ENCODE results near the gene TMEM269. TPM values are rescaled to one million over a fixed set of nuclear protein-coding genes. Genes with fewer than 3 reads are reported as not detected.
"Not testable (repeated sequence)": the region's sequence is repeated elsewhere in the genome, so short reads cannot be mapped to it uniquely, and the experiment has no call there.

TMEM269 gene
- polyA plus RNA-seq, 3 donors, result 0.80 to 1.1 (median 0.86) TPM

DNA sequence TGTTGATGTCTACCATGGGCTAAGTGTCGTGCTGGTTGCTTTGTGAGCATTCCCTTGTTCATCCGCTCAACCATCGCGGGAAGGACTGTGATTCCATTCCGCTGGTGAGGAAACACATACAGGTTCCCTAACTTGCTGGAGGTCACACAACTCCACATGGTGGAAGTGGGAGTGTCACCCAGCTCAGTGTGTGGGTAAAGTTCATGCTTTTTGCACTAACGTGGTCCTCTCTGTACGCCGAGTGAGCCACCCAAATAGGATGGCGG lies 40.7 kb upstream of the TMEM269 start:
- no peak for DNase-seq (ENCODE audit: extremely low read depth in 1 of 11, low read depth in 9 of 11, low spot score in 4 of 11)

DNA sequence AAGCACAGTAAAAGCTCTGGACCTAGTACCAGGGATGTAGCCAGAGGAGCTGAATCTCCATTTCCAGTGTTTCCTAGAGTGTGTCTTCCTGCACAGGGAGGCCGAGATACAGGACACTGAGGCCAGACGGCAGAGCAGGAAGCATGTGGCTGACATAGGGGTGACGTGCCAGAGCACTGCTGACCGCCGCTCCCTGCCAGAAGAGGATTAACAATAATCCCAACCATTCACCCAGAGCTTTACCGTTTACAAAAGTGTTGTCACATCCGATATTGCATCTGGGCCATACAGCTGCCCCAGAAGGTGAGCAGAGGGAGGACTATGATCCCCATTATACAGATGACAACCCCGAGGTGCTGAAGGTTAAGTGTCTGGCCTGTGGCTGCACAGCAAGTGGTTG lies 38.9 kb upstream of the TMEM269 start:
- DNase-seq (ENCODE audit: extremely low read depth in 1 of 11, low read depth in 9 of 11, low spot score in 4 of 11), result no peak

DNA sequence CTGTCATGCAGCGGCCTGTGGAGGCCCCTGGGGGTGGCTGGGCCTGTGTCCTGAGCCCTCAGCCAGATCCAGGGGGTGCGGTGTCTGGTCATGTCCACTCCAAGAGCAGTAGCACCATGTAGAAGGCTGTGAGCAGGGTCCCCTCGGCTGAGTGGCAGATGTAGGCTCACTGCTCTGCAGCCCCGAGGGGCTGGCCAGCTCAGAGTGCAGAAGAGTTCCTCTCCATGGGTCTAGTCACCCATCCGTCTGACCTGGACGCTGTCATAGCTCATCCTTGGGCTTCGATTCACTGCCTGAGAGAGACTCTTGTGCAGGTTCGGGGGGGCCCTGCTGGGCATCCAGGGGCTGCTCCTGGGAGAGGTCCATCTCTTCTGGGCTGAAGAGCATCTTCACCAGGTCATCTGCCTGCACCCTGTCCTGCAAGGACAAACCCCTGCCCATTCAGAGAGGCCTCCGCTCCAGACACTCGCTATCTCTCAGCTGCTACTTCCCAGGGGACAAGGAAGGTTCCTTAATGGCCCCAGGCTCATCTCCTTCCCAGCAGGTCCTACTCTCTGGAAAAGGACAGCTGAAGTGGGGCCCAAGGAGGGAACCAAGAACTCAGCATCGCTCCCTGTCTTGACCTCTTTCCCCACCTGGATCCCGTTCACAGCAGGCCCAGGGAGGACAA lies 38.2 kb upstream of the TMEM269 start:
- DNase-seq (ENCODE audit: extremely low read depth in 1 of 11, low read depth in 9 of 11, low spot score in 4 of 11), result no peak

DNA sequence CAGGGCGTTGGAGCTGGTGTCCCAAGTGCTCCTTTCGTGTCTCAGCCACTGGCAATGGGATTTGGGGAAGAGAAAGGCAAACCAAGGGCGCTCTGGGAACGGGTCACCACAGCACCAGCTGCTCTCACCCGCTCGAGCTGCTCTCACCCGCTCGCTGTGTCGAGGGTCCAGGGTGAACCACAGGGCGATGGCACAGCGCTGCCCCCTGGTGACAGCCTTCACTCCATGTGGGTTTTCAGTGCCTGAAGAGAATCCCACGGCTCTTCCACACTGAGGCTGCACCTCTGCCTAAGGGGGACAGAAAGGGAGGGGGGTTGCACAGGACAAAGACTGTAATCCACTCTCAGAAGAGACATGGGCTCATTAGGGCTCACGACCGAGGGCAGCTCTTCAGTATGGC lies 37.7 kb upstream of the TMEM269 start:
- peak in 1 of 11 donors; percentile 37 for DNase-seq (ENCODE audit: extremely low read depth in 1 of 11, low read depth in 9 of 11, low spot score in 4 of 11)

DNA sequence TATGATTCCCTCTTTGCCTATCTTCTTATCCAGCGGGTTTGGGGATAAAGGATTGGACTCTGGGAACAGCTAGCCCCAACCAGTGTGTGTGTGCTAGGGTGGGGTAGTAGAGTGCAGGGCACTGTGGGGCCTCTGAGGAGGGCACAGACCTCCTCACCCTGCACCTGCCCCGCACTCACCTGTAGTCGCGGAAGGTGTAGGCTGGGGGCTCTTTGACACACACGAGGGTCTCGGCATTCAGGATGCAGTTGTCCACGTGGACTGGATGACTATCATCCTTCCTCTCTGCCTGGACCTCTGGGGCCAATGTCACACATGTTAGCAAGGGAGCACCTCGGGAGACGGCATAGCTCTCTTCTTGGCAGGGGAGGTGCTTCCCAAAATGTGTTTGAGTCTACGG lies 36.8 kb upstream of the TMEM269 start:
- no peak for DNase-seq (ENCODE audit: extremely low read depth in 1 of 11, low read depth in 9 of 11, low spot score in 4 of 11)

DNA sequence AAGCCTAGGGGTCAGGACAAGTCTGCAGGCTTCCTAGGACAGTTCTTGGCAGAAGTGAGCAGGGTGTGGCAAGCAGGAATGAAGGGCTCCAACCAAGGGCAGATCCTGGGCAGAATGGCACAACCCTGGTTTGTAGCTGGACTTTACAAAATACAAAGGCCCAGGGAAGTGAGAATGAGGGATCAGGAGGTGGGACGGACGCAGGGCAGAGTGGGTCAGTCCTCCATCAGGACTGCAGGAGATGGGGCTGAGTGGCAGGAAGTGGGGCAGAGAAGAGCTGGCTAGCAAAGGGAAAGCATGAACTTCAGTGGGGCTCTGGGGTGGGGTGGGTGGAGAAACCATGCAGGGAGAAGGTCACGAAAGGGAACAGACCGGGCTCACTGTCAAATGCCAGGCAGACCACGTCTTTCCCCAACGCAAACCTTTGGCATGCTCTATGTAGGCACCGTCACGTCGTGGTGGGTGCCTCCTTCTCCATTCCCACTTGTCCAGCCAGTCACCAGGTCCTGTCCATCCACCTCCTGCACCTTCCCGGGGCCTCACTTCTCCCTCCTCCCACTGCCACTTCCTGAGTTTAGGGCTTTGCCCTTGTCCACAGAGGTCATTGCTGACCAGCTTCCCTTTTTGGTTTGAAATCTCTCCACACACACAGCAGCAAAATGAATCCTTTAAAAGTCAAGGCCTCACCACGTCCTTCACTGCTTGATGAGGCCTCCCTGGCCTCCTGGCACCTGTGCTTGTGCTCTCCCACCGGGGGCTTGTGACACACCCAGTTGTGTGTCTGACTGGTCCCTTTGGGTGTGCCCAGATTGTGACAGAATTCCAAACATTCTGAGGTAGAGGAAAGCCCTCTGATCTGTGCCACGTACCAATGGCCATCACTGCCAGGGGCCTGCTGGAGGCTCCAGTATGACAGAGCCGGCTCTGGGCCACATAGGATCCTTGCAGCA lies 36.1 kb upstream of the TMEM269 start:
- DNase-seq (ENCODE audit: extremely low read depth in 1 of 11, low read depth in 9 of 11, low spot score in 4 of 11), result no peak

DNA sequence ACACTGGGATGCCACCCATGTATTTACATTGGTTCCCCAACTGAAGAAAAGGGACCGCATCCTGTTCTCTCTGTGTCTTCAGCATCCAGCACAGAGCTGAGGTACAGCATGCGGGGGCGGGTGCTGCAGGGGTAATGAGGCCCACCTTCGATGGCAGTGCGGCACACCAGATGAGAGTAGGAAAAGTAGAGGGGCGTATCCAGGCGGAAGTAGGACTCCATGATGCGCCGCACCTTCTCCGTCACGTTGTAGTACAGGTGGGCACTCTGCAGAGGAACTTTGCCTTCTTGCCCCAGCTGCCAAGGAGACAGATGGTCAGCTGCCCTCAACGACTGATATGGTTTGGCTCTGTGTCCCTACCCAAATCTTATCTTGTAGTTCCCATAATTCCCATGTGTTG lies 34.8 kb upstream of the TMEM269 start:
- no peak for DNase-seq (ENCODE audit: extremely low read depth in 1 of 11, low read depth in 9 of 11, low spot score in 4 of 11)

DNA sequence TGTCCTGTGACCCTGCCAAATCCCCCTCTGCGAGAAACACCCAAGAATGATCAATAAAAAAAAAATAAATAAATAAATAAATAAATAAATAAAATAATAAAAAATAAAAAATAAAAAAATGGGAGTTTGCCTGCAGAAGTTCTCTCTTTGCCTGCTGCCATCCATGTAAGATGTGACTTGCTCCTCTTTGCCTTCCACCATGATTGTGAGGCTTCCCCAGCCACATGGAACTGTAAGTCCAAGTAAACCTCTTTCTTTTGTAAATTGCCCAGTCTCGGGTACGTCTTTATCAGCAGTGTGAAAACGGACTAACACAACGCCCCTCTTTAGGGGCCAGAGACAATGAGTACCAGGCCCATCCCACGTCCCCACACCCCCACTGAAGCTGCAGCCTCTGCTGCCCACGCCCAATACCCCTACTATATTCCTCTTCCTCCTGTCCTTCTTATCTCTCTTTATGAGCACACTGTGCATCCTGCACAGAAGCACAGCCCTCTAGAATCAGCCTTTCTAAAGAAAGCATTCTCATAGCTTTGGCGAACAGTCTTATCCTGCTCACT lies 33.2 kb upstream of the TMEM269 start:
- not testable (repeated sequence) for DNase-seq (ENCODE audit: extremely low read depth in 1 of 11, low read depth in 9 of 11, low spot score in 4 of 11)

DNA sequence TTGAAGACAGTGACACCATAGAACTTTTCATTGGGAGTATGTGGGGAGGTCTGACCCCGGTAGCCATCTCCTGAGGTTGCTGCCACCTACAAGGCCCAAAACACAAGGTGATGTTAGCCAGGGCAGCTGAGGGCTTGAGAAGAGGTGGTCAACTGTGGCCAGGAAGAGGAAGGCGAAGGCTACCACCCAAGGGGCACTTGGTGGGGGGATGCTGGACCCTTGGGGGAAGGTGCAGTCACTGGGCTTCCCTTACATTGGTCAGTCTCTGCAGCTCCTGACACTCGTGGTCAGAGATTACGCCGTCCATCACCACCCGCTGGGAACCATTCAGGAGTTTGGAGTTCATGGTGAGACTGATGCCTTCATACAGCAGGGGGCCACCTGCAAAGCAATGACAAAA lies 32.5 kb upstream of the TMEM269 start:
- DNase-seq (ENCODE audit: extremely low read depth in 1 of 11, low read depth in 9 of 11, low spot score in 4 of 11), result no peak

DNA sequence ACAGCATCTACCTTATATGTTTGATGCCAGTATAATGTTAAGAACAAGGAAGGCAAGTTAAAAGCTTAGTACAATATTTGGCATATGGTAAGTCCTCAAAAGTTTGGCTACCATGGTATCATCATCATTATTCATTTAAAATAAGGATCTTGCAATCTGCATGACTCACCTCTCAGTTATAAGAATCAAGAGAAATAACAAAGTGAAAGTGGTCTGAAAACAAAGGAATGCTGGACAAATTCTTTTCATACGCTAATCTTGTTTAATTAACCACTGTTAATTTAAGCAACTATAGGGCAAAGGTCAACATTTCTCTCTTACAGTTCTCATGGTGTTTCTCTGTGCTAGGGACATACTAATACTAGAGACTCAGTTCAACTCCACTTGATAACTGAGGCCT lies 31.7 kb upstream of the TMEM269 start:
- no peak for DNase-seq (ENCODE audit: extremely low read depth in 1 of 11, low read depth in 9 of 11, low spot score in 4 of 11)

DNA sequence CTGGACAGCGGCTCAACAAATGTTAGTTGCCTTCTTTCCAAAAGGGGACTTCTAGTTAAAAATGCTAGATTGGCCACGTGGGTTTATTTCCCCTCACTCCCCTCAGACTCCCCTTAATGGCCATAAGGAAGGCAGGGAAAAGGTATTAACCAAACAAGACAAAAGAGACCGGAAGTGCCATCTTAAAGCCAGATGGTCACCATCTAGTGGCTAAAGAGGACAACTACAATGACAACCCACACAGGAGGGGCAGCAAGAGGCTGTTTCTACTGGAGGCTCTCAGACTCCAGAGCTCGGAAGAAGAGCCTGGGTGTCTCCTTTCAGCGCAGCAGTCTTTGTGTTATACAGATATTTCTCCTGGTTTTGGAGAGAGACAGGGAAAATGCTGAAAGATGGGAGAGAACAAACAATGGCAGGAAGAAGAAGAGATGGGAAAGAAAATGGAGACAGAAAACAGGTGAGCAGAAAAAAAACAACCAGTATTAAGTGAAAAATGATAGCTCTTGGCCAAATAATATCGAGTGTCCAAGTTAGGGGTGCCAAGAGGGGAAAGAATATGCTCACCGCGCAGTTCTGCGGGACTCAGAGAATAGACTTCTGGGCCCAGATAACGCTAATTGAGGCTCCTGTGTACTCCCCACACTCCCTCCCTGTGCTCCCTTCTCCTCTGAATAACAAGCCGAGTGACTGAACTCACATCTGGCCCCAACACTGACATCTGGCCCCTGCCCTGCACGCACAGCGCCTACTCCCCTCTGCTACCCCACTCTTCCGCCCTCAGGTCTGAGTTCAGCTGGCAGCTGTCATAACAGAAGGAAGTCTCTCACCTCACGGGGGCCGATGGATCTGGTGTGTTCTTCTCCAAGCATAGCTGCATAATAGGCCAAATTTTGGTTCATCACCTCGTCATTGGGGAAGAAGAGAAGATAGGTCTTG lies 27.6 kb upstream of the TMEM269 start:
- DNase-seq (ENCODE audit: extremely low read depth in 1 of 11, low read depth in 9 of 11, low spot score in 4 of 11), result peak in 1 of 11 donors; percentile 57

DNA sequence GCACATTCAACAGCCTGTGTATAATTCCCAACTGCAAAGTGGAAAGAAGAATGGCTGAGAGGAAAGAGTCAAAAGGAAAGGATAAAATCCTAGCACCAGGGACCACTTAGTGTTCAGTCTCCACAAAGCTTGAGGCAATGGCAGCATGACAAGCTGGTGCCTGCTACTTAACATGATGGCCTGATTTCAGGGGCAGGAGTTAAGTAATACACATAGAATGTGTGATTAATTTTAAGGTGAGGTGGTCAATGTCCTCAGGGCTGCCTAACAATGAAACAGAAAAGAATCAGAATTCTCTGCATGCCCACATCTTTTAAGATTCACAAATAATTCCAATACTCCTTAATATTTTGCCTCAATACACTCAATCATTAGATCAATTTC lies 26.9 kb upstream of the TMEM269 start:
- no peak for DNase-seq (ENCODE audit: extremely low read depth in 1 of 11, low read depth in 9 of 11, low spot score in 4 of 11)

DNA sequence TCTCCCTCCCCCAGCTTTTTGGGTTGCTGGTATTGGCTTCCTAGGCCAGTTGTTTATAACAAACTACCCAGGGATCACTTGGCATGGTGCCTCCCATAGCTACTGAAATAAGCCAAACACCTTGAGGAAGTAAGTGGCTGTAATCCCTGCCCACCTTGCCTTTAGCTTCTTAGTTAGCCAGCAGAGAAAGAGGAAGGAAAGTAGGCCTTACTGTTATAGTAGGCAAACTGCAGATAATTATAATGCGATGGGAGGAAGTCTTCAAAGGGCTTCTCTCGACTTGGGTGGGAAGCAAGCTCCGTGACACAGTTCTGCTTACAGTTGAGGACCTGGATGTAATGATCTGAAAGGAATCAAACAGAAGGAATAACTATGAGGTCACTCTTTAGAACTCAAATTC lies 26.1 kb upstream of the TMEM269 start:
- DNase-seq (ENCODE audit: extremely low read depth in 1 of 11, low read depth in 9 of 11, low spot score in 4 of 11), result no peak

DNA sequence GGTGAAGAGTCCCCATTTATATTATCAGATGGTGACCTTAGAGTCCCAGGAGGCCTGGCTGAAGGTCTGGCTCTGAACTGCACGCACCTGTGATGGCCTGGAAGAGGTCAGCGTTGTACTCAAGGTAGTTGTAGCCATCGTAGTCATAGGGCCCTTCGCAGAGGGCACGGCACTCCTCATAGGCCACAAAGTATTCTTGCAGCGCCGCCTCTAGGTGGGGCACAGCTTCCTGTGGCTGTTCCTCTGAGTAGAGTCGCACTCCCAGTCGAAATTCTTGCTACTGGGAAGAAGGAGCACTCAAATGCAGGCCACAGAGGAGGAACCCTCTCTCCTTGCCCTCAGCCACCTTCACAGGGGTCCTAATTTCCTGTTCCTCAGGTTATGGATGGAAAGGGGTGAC lies 25.7 kb upstream of the TMEM269 start:
- DNase-seq (ENCODE audit: extremely low read depth in 1 of 11, low read depth in 9 of 11, low spot score in 4 of 11), result no peak

DNA sequence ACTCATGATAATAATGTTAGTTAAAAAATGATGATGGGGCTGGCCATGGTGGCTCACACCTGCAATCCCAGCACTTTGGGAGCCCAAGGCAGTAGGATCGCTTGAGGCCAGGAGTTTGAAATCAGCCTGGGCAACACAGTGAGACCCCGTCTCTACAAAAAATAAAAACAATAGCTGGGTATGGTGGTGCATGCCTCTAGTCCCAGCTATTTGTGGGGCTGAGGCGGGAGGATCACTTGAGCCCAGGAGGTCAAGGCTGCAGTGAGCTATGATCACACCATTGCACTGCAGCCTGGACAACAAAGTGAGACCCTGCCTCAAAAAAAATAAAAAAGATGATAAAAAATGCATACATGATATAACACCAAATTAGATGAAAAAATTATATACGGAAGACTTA lies 23.2 kb upstream of the TMEM269 start:
- no peak for DNase-seq (ENCODE audit: extremely low read depth in 1 of 11, low read depth in 9 of 11, low spot score in 4 of 11)

DNA sequence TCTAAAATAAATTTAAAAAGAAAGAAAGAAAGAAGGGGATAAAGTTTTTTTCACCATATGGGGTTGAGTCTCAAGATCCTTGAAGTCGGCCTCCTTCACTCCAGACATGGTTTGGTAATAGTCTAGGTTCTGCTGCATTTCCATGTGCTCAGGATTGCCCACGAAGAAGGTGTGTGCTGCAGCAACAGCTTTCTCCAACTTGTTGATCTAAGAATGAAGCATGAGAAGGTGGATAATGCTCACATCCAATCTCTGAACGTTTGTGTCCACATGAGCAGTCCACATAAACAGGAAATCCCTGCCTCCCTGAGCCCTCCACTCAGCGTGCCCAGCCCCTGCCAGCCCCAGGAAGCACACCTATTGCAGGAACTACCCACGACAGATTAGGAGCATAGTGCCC lies 22.5 kb upstream of the TMEM269 start:
- DNase-seq (ENCODE audit: extremely low read depth in 1 of 11, low read depth in 9 of 11, low spot score in 4 of 11), result no peak

DNA sequence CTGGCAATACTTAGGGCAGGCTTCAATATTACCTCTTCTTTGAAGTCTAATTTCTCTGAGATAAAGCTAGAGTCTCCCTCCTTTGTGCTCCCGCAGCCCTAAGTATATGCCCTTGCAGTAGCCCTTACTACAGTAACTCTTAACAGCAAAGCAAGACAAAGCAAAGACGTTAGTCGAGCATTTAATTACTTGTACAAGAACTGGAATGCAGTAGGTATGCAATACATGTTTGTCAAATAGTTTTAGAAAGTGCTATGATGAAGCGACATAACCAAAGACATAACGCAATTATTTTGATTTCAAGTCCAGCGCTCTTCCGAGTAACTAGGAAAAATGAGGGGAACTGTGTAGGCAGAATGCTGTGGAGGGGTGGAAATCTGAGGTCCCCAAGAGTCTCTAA lies 19.5 kb upstream of the TMEM269 start:
- no peak for DNase-seq (ENCODE audit: extremely low read depth in 1 of 11, low read depth in 9 of 11, low spot score in 4 of 11)

DNA sequence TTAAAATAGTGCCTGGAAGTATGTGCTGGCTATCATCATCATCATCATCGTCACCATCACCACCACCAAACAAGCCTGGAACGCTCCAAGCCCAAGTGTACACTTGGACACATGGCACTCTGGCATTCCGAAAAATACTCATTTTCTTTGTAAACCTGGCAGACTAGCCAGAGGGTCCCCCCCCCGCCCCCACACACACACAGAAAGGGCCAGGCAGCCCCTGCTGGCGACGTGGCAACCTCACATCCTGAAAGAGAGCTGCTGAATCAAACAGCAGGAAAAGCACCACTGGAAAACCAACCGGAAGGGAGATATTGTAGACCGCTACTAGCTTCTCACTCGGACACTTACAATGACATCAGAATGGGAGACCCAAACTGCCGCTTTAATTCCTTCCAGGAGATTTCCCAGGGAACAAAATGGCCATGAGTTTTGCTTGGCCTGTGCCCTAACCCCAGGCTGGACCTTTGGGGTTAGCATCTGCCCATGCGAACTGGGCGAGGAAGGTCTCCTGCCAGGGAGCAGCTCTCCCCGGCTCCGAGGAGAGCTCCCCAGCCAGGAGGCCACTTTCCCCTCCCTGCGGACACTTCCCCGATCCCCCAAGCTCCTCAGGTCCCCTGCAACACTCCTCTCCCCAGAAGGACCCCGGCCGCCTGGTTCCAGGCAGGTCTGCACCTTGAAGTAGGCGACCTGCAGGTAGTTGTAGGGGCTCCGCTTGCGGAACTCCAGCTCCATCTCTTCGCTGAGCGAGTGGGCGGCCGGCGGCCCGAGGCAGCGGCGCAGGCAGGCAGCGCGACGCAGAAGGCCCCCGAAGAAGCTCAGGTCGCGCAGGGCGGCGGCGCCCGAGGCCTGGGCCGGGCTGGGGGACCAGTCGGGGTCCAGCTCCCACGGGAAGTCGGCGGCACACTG lies 18.7 kb upstream of the TMEM269 start:
- DNase-seq (ENCODE audit: extremely low read depth in 1 of 11, low read depth in 9 of 11, low spot score in 4 of 11), result peak in 6 of 11 donors; percentile 52 to 79 (median 68)

Data from renal cortex interstitium (tissue), 11 donors.